HL-60/S4 treated with retinoic acid at 250 ng/mL for 4 days and 3 days (cell line): ENCODE data around the gene PLXNA4.

ENCODE experiments used
- in situ Hi-C: fragments of 300-500 bp; cut with MboI; formaldehyde crosslinking; loops from 2 replicates; pipeline ENCODE4 v1.7.0; 2022; ENCODE audit warnings: low sequenced_read_pairs

PLXNA4 gene

GRCh38 chr7:132590162-132590561 is 13.9 kb upstream of the PLXNA4 start:
- in situ Hi-C loops: no loop called here

- in situ Hi-C loops: no loop called here
Observed at GRCh38 chr7:132588596-132588995, 12.3 kb upstream of the PLXNA4 start.

- in situ Hi-C loops: no loop called here
Observed at GRCh38 chr7:132584796-132585494, 8.7 kb upstream of the PLXNA4 start.

GRCh38 chr7:132581431-132581830 is 5.2 kb upstream of the PLXNA4 start:
- in situ Hi-C loops: no loop called here

GRCh38 chr7:132580717-132581285 is 4.5 kb upstream of the PLXNA4 start:
- in situ Hi-C loops: no loop called here

- in situ Hi-C loops: no loop called here
Observed at GRCh38 chr7:132580277-132580676, 4.0 kb upstream of the PLXNA4 start.

- in situ Hi-C loops: no loop called here
Observed at GRCh38 chr7:132579260-132579899, 3.1 kb upstream of the PLXNA4 start.

- in situ Hi-C loops: no loop called here
Observed at GRCh38 chr7:132578826-132579225, 2.6 kb upstream of the PLXNA4 start.

GRCh38 chr7:132578050-132578370 is 1.7 kb upstream of the PLXNA4 start:
- in situ Hi-C loops: no loop called here

- in situ Hi-C loops: no loop called here
Observed at GRCh38 chr7:132577206-132578049, 1.2 kb upstream of the PLXNA4 start.

- in situ Hi-C loops: no loop called here
Observed at GRCh38 chr7:132576721-132577085, 433 bp upstream of the PLXNA4 start.

- in situ Hi-C loops: no loop called here
Observed at GRCh38 chr7:132575419-132575981, 770 bp downstream of the PLXNA4 start.

- in situ Hi-C loops: no loop called here
Observed at GRCh38 chr7:132574223-132574622, 2.0 kb downstream of the PLXNA4 start.

GRCh38 chr7:132573251-132573955 is 2.9 kb downstream of the PLXNA4 start:
- in situ Hi-C loops: no loop called here

- in situ Hi-C loops: no loop called here
Observed at GRCh38 chr7:132572526-132572925, 3.7 kb downstream of the PLXNA4 start.

GRCh38 chr7:132571970-132572369 is 4.3 kb downstream of the PLXNA4 start:
- in situ Hi-C loops: no loop called here

GRCh38 chr7:132569884-132570614 is 6.2 kb downstream of the PLXNA4 start:
- in situ Hi-C loops: no loop called here

- in situ Hi-C loops: no loop called here
Observed at GRCh38 chr7:132568962-132569361, 7.3 kb downstream of the PLXNA4 start.

GRCh38 chr7:132565885-132566284 is 10.4 kb downstream of the PLXNA4 start:
- in situ Hi-C loops: no loop called here

GRCh38 chr7:132565441-132565840 is 10.8 kb downstream of the PLXNA4 start:
- in situ Hi-C loops: no loop called here
